Measurements from ENCODE around the gene RABL6. TPM values are rescaled to one million over a fixed set of nuclear protein-coding genes. Genes with fewer than 3 reads are reported as not detected.

RABL6 gene
- total RNA-seq, 1 experiment from 2014 or later = 68.9 TPM

- CTCF ChIA-PET = no interaction called here
- H3K4me3 Mint-ChIP-seq (ENCODE audit: low read depth, unreplicated experiment) = no peak overlapping the region
- H3K4me1 Mint-ChIP-seq (ENCODE audit: low read depth, unreplicated experiment) = no peaks in the 10 kb centered on the region
- H3K27me3 Mint-ChIP-seq (ENCODE audit: unreplicated experiment) = no peaks in the 10 kb centered on the region
- TF ChIP-seq CTCF (IDR thresholded peaks at IDR 0.05; ENCODE audit: unreplicated experiment) = no peak
- DNase-seq = no peak
- H3K36me3 Mint-ChIP-seq (ENCODE audit: insufficient read depth, unreplicated experiment) = peaks cover 31% of the 10 kb centered on the region
- intact Hi-C loops (cut with micrococcal nuclease; ENCODE audit: unreplicated experiment) = no loop called here
- no peak overlapping the region for H3K27ac Mint-ChIP-seq (ENCODE audit: unreplicated experiment)
- no TSS peak for BruUV-seq (replicated peaks)
- no peaks in the 10 kb centered on the region for H3K9me3 Mint-ChIP-seq (ENCODE audit: low read depth, unreplicated experiment)
These were observed 53.5 kb downstream of the RABL6 start for GRCh38 chr9:136860933-136861873.

- Mint-ChIP-seq H3K4me3 (ENCODE audit: low read depth, unreplicated experiment) (no peak overlapping the region), H3K36me3 (ENCODE audit: insufficient read depth, unreplicated experiment) (peaks cover 38% of the 10 kb centered on the region), H3K4me1 (ENCODE audit: low read depth, unreplicated experiment) (no peaks in the 10 kb centered on the region), H3K27me3 (ENCODE audit: unreplicated experiment) (no peaks in the 10 kb centered on the region), H3K9me3 (ENCODE audit: low read depth, unreplicated experiment) (no peaks in the 10 kb centered on the region), H3K27ac (ENCODE audit: unreplicated experiment) (no peak overlapping the region)
- TF ChIP-seq CTCF (IDR thresholded peaks at IDR 0.05; ENCODE audit: unreplicated experiment) = no peak
- BruUV-seq (replicated peaks) = no TSS peak
- DNase-seq = no peak
- CTCF ChIA-PET = no interaction called here
- intact Hi-C loops (cut with micrococcal nuclease; ENCODE audit: unreplicated experiment) = no loop called here
These were observed 54.2 kb downstream of the RABL6 start for GRCh38 chr9:136861874-136862457.

DNA sequence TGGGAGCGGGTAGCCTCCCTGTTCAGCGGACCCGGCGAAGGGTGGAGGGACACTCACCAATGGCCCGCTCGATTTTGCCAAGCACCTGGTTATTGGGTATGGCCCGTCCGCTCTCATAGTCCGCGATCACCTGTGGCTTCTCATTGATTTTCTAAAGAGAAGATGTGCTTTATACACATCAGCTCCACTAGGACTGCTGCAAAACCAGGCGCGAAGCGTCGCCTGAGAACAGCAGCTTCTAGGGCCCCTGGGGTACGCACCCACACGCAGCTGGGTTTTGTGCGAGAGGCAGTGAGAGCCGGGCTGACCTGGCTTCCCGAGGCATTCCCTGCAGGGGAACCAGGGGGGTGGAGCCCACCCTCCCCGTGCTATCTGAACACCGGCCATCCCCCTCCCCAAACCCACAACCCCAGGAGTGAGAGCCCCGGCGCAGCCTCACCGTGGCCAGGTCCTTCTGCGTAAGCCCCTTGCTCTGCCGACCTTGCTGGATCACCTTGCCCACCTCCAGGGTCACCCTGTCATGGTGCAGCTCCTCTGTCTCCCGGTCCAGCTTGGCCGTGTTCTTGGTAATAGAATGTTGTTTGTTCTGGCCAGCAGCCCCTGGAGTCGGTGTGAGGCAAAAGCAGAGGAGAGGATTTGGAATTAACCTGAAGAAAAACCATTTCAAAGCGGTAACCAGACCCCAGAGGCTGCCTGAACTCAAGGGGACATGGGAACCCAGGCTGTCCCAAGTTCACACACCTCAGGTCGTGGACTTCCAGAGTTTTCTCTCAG lies 55.3 kb downstream of the RABL6 start:
- Mint-ChIP-seq H3K27ac (ENCODE audit: unreplicated experiment) (no peak overlapping the region), H3K36me3 (ENCODE audit: insufficient read depth, unreplicated experiment) (peaks cover 38% of the 10 kb centered on the region), H3K9me3 (ENCODE audit: low read depth, unreplicated experiment) (no peaks in the 10 kb centered on the region), H3K4me1 (ENCODE audit: low read depth, unreplicated experiment) (no peaks in the 10 kb centered on the region), H3K27me3 (ENCODE audit: unreplicated experiment) (no peaks in the 10 kb centered on the region), H3K4me3 (ENCODE audit: low read depth, unreplicated experiment) (no peak overlapping the region)
- CTCF ChIA-PET = interaction anchor here (0.7 kb wide), 1 partner anchor 38 kb away, joined by 3 read pairs; no protein-coding TSS in a partner anchor
- intact Hi-C loops (cut with micrococcal nuclease; ENCODE audit: unreplicated experiment) = no loop called here
- TF ChIP-seq CTCF (IDR thresholded peaks at IDR 0.05; ENCODE audit: unreplicated experiment) = no peak
- BruUV-seq (replicated peaks) = no TSS peak
- DNase-seq = no peak

DNA sequence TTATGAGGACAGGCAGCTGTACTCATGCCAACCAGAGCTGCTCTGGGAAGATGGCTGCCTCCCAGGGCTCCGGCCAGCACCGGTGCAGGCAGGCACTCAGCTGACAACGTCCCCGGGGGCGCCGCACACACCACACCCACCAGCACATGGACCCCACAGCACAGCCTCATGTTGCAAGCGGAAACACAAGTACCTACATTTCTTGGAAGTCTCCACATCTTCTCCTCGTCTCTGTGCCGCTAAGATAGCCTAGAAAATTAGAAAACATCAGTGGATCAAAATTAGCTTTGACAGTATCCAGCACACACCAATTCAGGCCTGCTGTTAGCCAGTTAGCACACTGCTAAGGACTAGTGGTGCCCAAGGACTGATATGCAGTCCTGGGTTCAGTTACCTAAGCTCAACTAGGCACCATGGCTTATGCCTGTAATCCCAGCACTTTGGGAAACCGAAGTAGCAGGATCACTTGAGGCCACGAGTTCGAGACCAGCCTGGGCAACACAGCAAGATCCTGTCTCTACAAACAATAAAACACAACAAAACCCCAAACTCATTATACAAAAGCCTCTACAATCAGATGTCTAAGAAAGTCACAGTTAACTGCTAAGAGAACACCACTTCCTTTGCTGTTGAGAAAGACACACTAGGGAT lies 56.0 kb downstream of the RABL6 start:
- intact Hi-C loops (cut with micrococcal nuclease; ENCODE audit: unreplicated experiment) = no loop called here
- TF ChIP-seq CTCF (IDR thresholded peaks at IDR 0.05; ENCODE audit: unreplicated experiment) = no peak
- BruUV-seq (replicated peaks) = no TSS peak
- Mint-ChIP-seq H3K36me3 (ENCODE audit: insufficient read depth, unreplicated experiment) (peaks cover 38% of the 10 kb centered on the region), H3K4me3 (ENCODE audit: low read depth, unreplicated experiment) (no peak overlapping the region), H3K4me1 (ENCODE audit: low read depth, unreplicated experiment) (no peaks in the 10 kb centered on the region), H3K9me3 (ENCODE audit: low read depth, unreplicated experiment) (no peaks in the 10 kb centered on the region), H3K27me3 (ENCODE audit: unreplicated experiment) (no peaks in the 10 kb centered on the region), H3K27ac (ENCODE audit: unreplicated experiment) (no peak overlapping the region)
- CTCF ChIA-PET = no interaction called here
- no peak for DNase-seq
